Measurements from ENCODE around the gene SORCS3. TPM values are rescaled to one million over a fixed set of nuclear protein-coding genes. Genes with fewer than 3 reads are reported as not detected.

Gene SORCS3
- total RNA-seq, 1 experiment from 2014 or later = not detected

- Histone ChIP-seq H3K4me3 (ENCODE audit: low read depth in 2 of 2, low read length in 2 of 2) (no peak overlapping the region), H3K4me1 (ENCODE audit: control insufficient read depth, insufficient read depth, low read length) (no peaks in the 10 kb centered on the region), H3K27me3 (ENCODE audit: control insufficient read depth, insufficient read depth, low read length) (peaks cover 2% of the 10 kb centered on the region; the same call in 1 of the 2 replicates), H3K36me3 (ENCODE audit: control insufficient read depth, insufficient read depth, low read length) (no peaks in the 10 kb centered on the region), H3K27ac (ENCODE audit: low read length) (no peak overlapping the region), H3K9me3 (ENCODE audit: control insufficient read depth, insufficient read depth, low read depth, low read length) (no peaks in the 10 kb centered on the region)
- BruUV-seq (replicated peaks) = no TSS peak
- DNase-seq (ENCODE audit: low read depth, low spot score) (no peak), ATAC-seq (no peak)
- intact Hi-C loops (cut with micrococcal nuclease; ENCODE audit: unreplicated experiment) = no loop called here
- ChIA-PET POLR2A (interaction anchor here (0.6 kb wide), 1 partner anchor 53 kb away, joined by 3 read pairs; no protein-coding TSS in a partner anchor), CTCF (no interaction called here)
- in situ Hi-C loops (cut with HindIII; ENCODE audit: low pct_unique_long_range_greater_than_20kb, low sequenced_read_pairs) = no loop called here
- TF ChIP-seq POLR2AphosphoS5 (IDR thresholded peaks at IDR 0.05; ENCODE audit: low read depth, low read length) = no peak
- no peak for TF ChIP-seq CTCF (IDR thresholded peaks at IDR 0.05)
- no peak for TF ChIP-seq TCF7L2 (IDR thresholded peaks at IDR 0.05; ENCODE audit: low read depth, low read length)
- TF ChIP-seq SIN3A (IDR thresholded peaks at IDR 0.05; ENCODE audit: borderline replicate concordance, insufficient read depth, low read depth, low read length) = no peak
- no peak for TF ChIP-seq REST (IDR thresholded peaks at IDR 0.05; ENCODE audit: insufficient read depth in 1 of 2, low read depth in 2 of 2, low read length in 1 of 2)
These were observed 100.0 kb downstream of the SORCS3 start for GRCh38 chr10:104741127-104741526.

- intact Hi-C loops (cut with micrococcal nuclease; ENCODE audit: unreplicated experiment) (no loop called here), in situ Hi-C loops (cut with HindIII; ENCODE audit: low pct_unique_long_range_greater_than_20kb, low sequenced_read_pairs) (no loop called here)
- POLR2A ChIA-PET = no interaction called here
These were observed 103.0 kb downstream of the SORCS3 start for GRCh38 chr10:104744052-104744451.

More at GRCh38 chr10:104744052-104744451, 103.0 kb downstream of the SORCS3 start:
- no TSS peak for BruUV-seq (replicated peaks)
- Histone ChIP-seq H3K9me3 (ENCODE audit: control insufficient read depth, insufficient read depth, low read depth, low read length) (no peaks in the 10 kb centered on the region), H3K27me3 (ENCODE audit: control insufficient read depth, insufficient read depth, low read length) (peaks cover 2% of the 10 kb centered on the region; the same call in 1 of the 2 replicates), H3K4me3 (ENCODE audit: low read depth in 2 of 2, low read length in 2 of 2) (no peak overlapping the region), H3K4me1 (ENCODE audit: control insufficient read depth, insufficient read depth, low read length) (no peaks in the 10 kb centered on the region), H3K27ac (ENCODE audit: low read length) (no peak overlapping the region), H3K36me3 (ENCODE audit: control insufficient read depth, insufficient read depth, low read length) (no peaks in the 10 kb centered on the region)
- ATAC-seq (no peak), DNase-seq (ENCODE audit: low read depth, low spot score) (no peak)
- TF ChIP-seq REST (IDR thresholded peaks at IDR 0.05; ENCODE audit: insufficient read depth in 1 of 2, low read depth in 2 of 2, low read length in 1 of 2) (no peak), SIN3A (IDR thresholded peaks at IDR 0.05; ENCODE audit: borderline replicate concordance, insufficient read depth, low read depth, low read length) (no peak), POLR2AphosphoS5 (IDR thresholded peaks at IDR 0.05; ENCODE audit: low read depth, low read length) (no peak), TCF7L2 (IDR thresholded peaks at IDR 0.05; ENCODE audit: low read depth, low read length) (no peak), CTCF (IDR thresholded peaks at IDR 0.05) (no peak)
- CTCF ChIA-PET = no interaction called here
